ENCODE measurements around the gene RUFY3.

Gene RUFY3

DNA sequence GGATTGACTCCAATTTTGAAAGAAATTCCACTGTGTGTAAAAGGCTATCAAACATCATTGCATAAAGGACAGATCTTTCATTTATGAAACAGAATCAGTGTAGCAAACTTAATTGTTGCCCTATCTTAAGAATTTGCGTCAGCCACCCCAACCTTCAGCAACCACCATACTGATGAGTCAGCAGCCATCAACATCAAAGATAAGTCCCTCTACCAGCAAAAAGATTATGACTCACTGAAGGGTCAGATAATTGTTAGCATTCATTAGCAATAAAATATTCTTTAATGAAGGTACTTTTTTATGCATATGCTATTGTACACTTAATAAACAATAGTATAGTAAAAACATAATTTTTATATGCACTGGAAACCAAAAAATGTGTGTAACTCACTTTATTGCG lies 133.7 kb downstream of the RUFY3 start:
- no peak overlapping the region for H3K27ac ChIP-seq
- TF ChIP-seq, protein P1, sequence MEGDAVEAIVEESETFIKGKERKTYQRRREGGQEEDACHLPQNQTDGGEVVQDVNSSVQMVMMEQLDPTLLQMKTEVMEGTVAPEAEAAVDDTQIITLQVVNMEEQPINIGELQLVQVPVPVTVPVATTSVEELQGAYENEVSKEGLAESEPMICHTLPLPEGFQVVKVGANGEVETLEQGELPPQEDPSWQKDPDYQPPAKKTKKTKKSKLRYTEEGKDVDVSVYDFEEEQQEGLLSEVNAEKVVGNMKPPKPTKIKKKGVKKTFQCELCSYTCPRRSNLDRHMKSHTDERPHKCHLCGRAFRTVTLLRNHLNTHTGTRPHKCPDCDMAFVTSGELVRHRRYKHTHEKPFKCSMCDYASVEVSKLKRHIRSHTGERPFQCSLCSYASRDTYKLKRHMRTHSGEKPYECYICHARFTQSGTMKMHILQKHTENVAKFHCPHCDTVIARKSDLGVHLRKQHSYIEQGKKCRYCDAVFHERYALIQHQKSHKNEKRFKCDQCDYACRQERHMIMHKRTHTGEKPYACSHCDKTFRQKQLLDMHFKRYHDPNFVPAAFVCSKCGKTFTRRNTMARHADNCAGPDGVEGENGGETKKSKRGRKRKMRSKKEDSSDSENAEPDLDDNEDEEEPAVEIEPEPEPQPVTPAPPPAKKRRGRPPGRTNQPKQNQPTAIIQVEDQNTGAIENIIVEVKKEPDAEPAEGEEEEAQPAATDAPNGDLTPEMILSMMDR (IDR thresholded peaks at IDR 0.05) = no peak
- no peaks in the 10 kb centered on the region for H3K36me3 ChIP-seq

More for the DNA sequence above, 133.7 kb downstream of the RUFY3 start:
- Histone ChIP-seq H3K4me1 (ENCODE audit: control insufficient read depth in 1 of 2, insufficient read depth in 1 of 2, low read depth in 1 of 2, low read length in 1 of 2) (no peaks in the 10 kb centered on the region), H3K27me3 (no peaks in the 10 kb centered on the region), H3K9me3 (no peaks in the 10 kb centered on the region), H3K4me3 (ENCODE audit: low read depth in 1 of 2, low read length in 1 of 2) (no peak overlapping the region)
